HEK293T (cell line): ENCODE results near the gene CNTRL.

ENCODE experiments used
- CTCF ChIA-PET: fragments of 350-600 bp; formaldehyde crosslinking; extraction: SDS; loops from one replicate; lab custom pipeline; 2021; ENCODE audit warnings: antibody characterized with exemption, inconsistent platforms; lab: Yijun Ruan, JAX
- POLR2A ChIA-PET: fragments of 350-600 bp; formaldehyde crosslinking; extraction: SDS; loops from one replicate; lab custom pipeline; 2020; ENCODE audit warnings: antibody characterized with exemption, inconsistent platforms; lab: Yijun Ruan, JAX
- DNase-seq: peaks from one replicate; pipeline ENCODE4 v3.0.0; 2012; ENCODE audit warnings: mixed read lengths; ENCODE audit errors: extremely low spot score
- ARNT ChIP-seq: fragments of 450-650 bp; IDR thresholded peaks from 2 replicates; pipeline ENCODE4 v1.6.1; 2017; ENCODE audit warnings: mild to moderate bottlenecking
- BHLHE40 ChIP-seq: fragments of 450-650 bp; IDR thresholded peaks from 2 replicates; pipeline ENCODE4 v1.6.1; 2016; ENCODE audit warnings: mild to moderate bottlenecking, moderate library complexity, borderline replicate concordance
- CTBP1 ChIP-seq: fragments of 450-650 bp; IDR thresholded peaks from 2 replicates; pipeline ENCODE4 v1.6.1; 2016; ENCODE audit warnings: borderline replicate concordance
- ELF4 ChIP-seq: fragments of 450-650 bp; IDR thresholded peaks from 2 replicates; pipeline ENCODE4 v1.6.1; 2017; ENCODE audit warnings: antibody characterized with exemption
- FOXA1 ChIP-seq: fragments of 450-650 bp; IDR thresholded peaks from 2 replicates; pipeline ENCODE4 v1.6.1; 2016; ENCODE audit warnings: mild to moderate bottlenecking
- FOXK2 ChIP-seq: fragments of 450-650 bp; IDR thresholded peaks from 2 replicates; pipeline ENCODE4 v1.6.1; 2016; ENCODE audit warnings: mild to moderate bottlenecking
- FOXM1 ChIP-seq: fragments of 450-650 bp; IDR thresholded peaks from 2 replicates; pipeline ENCODE4 v1.6.1; 2017; ENCODE audit warnings: mild to moderate bottlenecking, borderline replicate concordance
- HDGF ChIP-seq: fragments of 450-650 bp; IDR thresholded peaks from 2 replicates; pipeline ENCODE4 v1.6.1; 2017; ENCODE audit warnings: antibody characterized with exemption, borderline replicate concordance
- L3MBTL2 ChIP-seq: fragments of 450-650 bp; conservative IDR thresholded peaks from 2 replicates; pipeline ENCODE4 v1.6.1; 2016; ENCODE audit warnings: mild to moderate bottlenecking
- LEF1 ChIP-seq: fragments of 450-650 bp; IDR thresholded peaks from 2 replicates; pipeline ENCODE4 v1.6.1; 2017; ENCODE audit warnings: mild to moderate bottlenecking, borderline replicate concordance
- NFRKB ChIP-seq: fragments of 450-650 bp; IDR thresholded peaks from 2 replicates; pipeline ENCODE4 v1.6.1; 2016; ENCODE audit warnings: mild to moderate bottlenecking, moderate library complexity
- PKNOX1 ChIP-seq: fragments of 450-650 bp; IDR thresholded peaks from 2 replicates; pipeline ENCODE4 v1.6.1; 2016
- SP1 ChIP-seq: fragments of 450-650 bp; IDR thresholded peaks from 2 replicates; pipeline ENCODE4 v1.6.1; 2017
- SUZ12 ChIP-seq: fragments of 450-650 bp; IDR thresholded peaks from 2 replicates; pipeline ENCODE4 v1.6.1; 2016; ENCODE audit warnings: mild to moderate bottlenecking
- TARDBP ChIP-seq: fragments of 450-650 bp; IDR thresholded peaks from 2 replicates; pipeline ENCODE4 v1.6.1; 2016
- ZNF384 ChIP-seq: fragments of 450-650 bp; IDR thresholded peaks from 2 replicates; pipeline ENCODE4 v1.6.1; 2016

CNTRL gene

DNA sequence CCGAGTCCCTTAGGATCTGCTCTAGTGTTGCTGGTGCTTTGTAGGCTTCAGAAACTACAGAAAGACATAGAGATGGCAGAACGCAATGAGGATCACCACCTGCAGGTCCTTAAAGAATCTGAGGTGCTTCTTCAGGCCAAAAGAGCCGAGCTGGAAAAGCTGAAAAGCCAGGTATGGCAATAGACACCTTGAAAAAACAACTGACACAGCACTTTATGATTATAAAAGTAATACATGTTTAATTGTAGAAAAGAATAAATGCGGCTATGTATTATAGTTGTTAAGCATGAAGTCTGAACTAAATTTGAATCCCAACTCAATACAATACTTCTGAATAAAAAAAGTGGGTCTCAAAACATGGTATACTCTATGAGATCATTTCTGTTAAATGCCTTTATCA lies 83.2 kb downstream of the CNTRL start:
- TF ChIP-seq PKNOX1 (no peak), FOXK2 (no peak), NFRKB (no peak), SP1 (no peak), ZNF384 (no peak), CTBP1 (no peak)
- ChIA-PET CTCF (interaction anchor here (1.1 kb wide), 1 partner anchor 11 kb away, joined by 3 read pairs; no protein-coding TSS in a partner anchor), POLR2A (no interaction called here)
- no peak for DNase-seq

GRCh38 chr9:121160025-121160424 lies 85.3 kb downstream of the CNTRL start:
- POLR2A ChIA-PET, result no interaction called here
- CTCF ChIA-PET, result no interaction called here

DNA sequence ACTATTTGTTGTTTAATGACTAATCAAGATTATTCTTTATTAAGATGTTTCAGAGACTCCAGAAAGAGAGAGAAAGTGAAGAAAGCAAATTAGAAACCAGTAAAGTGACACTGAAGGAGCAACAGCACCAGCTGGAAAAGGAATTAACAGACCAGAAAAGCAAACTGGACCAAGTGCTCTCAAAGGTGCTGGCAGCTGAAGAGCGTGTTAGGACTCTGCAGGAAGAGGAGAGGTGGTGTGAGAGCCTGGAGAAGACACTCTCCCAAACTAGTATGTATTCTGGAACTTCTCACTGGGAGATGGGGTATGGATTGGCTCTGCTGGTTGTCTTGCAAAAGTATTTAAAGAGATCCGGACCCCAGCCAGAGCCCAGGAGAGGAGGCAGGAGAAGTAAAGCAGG lies 93.3 kb downstream of the CNTRL start:
- ChIA-PET CTCF (no interaction called here), POLR2A (no interaction called here)
- TF ChIP-seq ELF4, result no peak
- TF ChIP-seq FOXK2, result no peak
- no peak for TF ChIP-seq NFRKB
- TF ChIP-seq L3MBTL2, result no peak
- TF ChIP-seq HDGF, result no peak
- TF ChIP-seq FOXM1, result no peak
- no peak for TF ChIP-seq SUZ12
- no peak for TF ChIP-seq TARDBP
- TF ChIP-seq ZNF384, result no peak
- no peak for TF ChIP-seq LEF1
- TF ChIP-seq PKNOX1, result no peak
- no peak for TF ChIP-seq ARNT
- DNase-seq, result no peak

More at GRCh38 chr9:121160025-121160424, 85.3 kb downstream of the CNTRL start:
- no peak for TF ChIP-seq FOXK2
- TF ChIP-seq L3MBTL2, result no peak
- TF ChIP-seq NFRKB, result no peak
- TF ChIP-seq FOXA1, result no peak
- TF ChIP-seq FOXM1, result no peak
- TF ChIP-seq ARNT, result no peak
- DNase-seq, result no peak

GRCh38 chr9:121169094-121169601 lies 94.4 kb downstream of the CNTRL start:
- no peak for TF ChIP-seq TARDBP
- no peak for TF ChIP-seq HDGF
- no peak for TF ChIP-seq ARNT
- TF ChIP-seq ZNF384, result no peak
- no peak for TF ChIP-seq CTBP1
- no peak for TF ChIP-seq LEF1
- TF ChIP-seq FOXK2, result no peak
- TF ChIP-seq SUZ12, result no peak
- no peak for TF ChIP-seq FOXM1
- TF ChIP-seq FOXA1, result no peak
- TF ChIP-seq ELF4, result no peak
- no peak for TF ChIP-seq PKNOX1
- TF ChIP-seq L3MBTL2, result no peak
- no peak for TF ChIP-seq NFRKB
- no peak for TF ChIP-seq SP1
- TF ChIP-seq BHLHE40, result no peak
- ChIA-PET CTCF (interaction anchor here (0.8 to 1.4 kb wide), 2 partner anchors 11 to 12 kb away, joined by 3 to 4 read pairs; no protein-coding TSS in a partner anchor), POLR2A (interaction anchor here (1.3 kb wide), 1 partner anchor 48 kb away, joined by 3 read pairs; no protein-coding TSS in a partner anchor)
- DNase-seq, result peak; percentile 32

DNA sequence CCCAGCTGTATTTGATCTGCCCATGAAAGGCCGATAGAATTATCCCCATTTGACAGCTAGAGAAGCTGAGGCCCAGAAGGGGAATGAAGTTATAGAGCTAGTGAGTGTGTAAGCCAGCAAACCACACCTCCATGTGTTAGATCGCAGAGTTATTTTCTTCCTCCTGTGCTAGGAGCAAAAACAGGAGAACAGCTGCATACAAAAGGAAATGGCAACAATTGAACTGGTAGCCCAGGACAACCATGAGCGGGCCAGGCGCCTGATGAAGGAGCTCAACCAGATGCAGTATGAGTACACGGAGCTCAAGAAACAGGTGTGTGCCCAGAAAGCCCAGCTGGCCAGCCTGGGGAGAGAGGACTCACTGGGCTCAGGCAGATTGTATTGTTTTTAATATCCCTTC lies 96.5 kb downstream of the CNTRL start:
- ChIA-PET POLR2A (no interaction called here), CTCF (interaction anchor here (0.9 kb wide), 1 partner anchor 185 kb away, joined by 3 read pairs; no protein-coding TSS in a partner anchor)
- TF ChIP-seq FOXA1 (no peak), L3MBTL2 (no peak), FOXK2 (no peak), HDGF (no peak), FOXM1 (no peak), LEF1 (no peak), ELF4 (no peak), CTBP1 (no peak), ARNT (no peak), ZNF384 (no peak), SP1 (no peak)
- no peak for DNase-seq

DNA sequence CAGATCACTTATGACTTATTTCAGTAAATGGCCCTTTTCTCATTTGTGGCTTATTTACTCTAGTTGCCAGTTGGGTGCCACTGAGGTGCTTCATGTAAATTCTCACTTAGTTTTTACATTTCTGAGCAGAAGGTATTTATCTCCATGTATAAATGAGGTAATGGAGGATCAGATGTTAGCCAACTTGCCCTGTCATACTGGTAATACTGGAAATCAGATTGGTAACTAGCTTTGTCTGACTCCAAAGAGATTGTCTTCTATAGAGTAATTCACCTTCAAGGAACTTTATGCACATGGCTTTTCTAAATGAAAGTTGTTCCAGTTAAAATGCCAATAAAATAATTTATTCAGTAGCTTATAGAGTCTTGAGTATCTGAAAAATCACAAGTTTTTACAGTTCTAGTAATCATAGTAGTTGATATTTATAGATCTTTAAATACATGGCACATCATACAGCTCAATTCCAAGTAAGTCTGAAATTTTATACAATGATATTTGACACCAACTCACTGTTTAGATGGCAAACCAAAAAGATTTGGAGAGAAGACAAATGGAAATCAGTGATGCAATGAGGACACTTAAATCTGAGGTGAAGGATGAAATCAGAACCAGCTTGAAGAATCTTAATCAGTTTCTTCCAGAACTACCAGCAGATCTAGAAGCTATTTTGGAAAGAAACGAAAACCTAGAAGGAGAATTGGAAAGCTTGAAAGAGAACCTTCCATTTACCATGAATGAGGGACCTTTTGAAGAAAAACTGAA lies 98.2 kb downstream of the CNTRL start:
- no peak for DNase-seq
- POLR2A ChIA-PET, result no interaction called here
- CTCF ChIA-PET, result interaction anchor here (0.8 kb wide), 1 partner anchor 22 kb away, joined by 3 read pairs; no protein-coding TSS in a partner anchor
- TF ChIP-seq HDGF, result no peak
- TF ChIP-seq ELF4, result no peak
- TF ChIP-seq FOXK2, result no peak
- TF ChIP-seq L3MBTL2, result no peak
- no peak for TF ChIP-seq FOXA1
- no peak for TF ChIP-seq FOXM1
- no peak for TF ChIP-seq TARDBP
- no peak for TF ChIP-seq PKNOX1
- TF ChIP-seq ZNF384, result no peak
- no peak for TF ChIP-seq SP1
- no peak for TF ChIP-seq LEF1
- no peak for TF ChIP-seq SUZ12
- TF ChIP-seq ARNT, result no peak
- TF ChIP-seq CTBP1, result no peak
- no peak for TF ChIP-seq NFRKB
- TF ChIP-seq BHLHE40, result no peak
